K562 treated with DMSO at 1 percent for 48 hours (cell line): ENCODE measurements around the gene PPP1R3E. TPM values are rescaled to one million over a fixed set of nuclear protein-coding genes. Genes with fewer than 3 reads are reported as not detected.

Source experiments
- total RNA-seq: library from RNA; unstranded; fragments of 300-600 nt; gene quantifications from 2 replicates; pipeline ENCODE4 v1.2.3, GENCODE V29; 2022; ENCODE audit warnings: low replicate concordance; ENCODE audit errors: extremely low read depth

The PPP1R3E gene, protein sequence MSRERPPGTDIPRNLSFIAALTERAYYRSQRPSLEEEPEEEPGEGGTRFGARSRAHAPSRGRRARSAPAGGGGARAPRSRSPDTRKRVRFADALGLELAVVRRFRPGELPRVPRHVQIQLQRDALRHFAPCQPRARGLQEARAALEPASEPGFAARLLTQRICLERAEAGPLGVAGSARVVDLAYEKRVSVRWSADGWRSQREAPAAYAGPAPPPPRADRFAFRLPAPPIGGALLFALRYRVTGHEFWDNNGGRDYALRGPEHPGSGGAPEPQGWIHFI
- total RNA-seq: not detected in 2 replicates

DNA sequence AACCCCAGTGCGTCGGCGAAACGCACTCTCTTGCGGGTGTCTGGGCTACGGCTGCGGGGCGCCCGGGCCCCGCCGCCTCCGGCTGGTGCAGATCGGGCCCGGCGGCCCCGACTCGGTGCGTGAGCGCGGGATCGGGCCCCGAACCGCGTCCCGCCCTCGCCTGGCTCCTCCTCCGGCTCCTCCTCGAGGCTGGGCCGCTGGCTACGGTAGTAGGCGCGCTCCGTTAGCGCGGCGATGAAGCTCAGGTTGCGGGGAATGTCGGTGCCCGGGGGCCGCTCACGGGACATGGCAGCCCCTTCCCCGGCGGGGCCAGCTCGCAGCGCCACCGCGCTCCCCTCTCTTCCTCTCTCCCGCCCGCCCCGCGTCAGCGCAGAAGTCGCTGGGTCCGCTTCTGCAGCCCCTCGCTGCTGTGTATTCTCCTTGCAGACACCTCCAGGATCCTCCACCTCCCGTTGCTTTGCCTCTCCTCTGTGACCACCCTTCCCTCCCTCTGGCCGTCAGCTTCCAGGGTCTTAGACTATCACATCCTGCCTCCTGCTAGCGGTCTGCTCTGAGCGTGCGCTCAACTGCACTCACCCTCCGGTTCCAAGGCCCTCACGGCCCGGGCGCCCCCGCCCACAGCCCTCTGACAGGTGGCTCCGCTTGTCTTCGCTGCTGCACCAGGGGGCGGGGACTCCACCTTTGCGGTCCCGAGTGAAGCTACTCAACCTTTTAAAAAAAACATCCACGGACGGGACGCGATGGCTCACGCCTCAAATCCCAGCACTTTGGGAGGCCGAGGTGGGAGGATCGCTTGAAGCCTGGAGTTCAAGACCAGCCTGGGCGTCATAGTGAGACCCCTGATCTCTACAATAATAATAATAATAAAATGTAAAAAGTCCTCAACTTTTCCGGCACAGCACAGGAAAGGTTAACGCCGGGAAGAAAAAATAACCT, at the start of gene PPP1R3E:
Gene PPP1R3E, minus strand, starts transcription at position 570 of the 936 bp plus-strand sequence. Its CDS starts 283 bp downstream, at position 287.

GRCh38 chr14:23320584-23321571, 18.2 kb upstream of the PPP1R3E start, which contains the start of gene PABPN1:
PABPN1 (plus strand) TSS chr14:23321457; CDS start chr14:23321470, 13 bp downstream.

DNA sequence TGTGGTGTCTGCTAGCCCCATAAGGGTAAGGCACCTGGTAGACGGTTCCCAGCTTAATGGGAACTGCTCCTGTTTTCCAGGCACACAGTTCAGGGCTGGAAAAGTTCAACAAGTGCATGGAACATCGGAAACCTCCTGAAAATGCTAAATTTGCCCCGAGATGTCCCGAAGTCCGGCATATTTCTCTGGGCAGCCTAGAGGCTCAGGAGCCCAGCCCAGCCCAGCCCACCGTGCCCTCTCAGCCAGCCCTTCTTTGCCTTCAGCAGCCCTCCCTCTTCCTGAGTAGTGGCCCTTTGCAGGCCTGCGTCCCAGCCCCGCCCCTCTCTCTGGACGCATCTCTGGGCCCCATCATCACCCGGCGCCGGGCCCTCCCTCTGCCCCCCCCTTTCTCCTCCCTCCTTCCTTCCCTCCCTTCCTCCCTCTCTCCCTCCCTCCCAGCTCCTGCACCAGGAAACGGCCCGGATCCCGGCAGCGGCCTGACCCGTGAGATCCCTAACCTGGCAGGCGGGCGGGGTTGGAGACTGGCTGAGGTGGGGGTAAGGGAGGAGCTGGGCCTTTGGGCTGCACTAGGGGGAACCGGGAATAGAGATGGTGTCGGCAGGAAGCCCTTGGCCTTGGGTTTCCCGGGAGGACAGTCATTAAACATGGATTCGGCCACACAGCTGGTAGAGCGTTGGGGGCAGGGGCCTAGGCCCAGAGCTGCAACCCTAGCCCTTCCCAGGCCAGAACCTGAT, 3.9 kb upstream of the PPP1R3E start, which contains the start of gene BCL2L2:
Gene BCL2L2, plus strand, starts transcription at position 422 of the 734 bp plus-strand sequence. CDS start 935 bp downstream, outside the sequence.

DNA sequence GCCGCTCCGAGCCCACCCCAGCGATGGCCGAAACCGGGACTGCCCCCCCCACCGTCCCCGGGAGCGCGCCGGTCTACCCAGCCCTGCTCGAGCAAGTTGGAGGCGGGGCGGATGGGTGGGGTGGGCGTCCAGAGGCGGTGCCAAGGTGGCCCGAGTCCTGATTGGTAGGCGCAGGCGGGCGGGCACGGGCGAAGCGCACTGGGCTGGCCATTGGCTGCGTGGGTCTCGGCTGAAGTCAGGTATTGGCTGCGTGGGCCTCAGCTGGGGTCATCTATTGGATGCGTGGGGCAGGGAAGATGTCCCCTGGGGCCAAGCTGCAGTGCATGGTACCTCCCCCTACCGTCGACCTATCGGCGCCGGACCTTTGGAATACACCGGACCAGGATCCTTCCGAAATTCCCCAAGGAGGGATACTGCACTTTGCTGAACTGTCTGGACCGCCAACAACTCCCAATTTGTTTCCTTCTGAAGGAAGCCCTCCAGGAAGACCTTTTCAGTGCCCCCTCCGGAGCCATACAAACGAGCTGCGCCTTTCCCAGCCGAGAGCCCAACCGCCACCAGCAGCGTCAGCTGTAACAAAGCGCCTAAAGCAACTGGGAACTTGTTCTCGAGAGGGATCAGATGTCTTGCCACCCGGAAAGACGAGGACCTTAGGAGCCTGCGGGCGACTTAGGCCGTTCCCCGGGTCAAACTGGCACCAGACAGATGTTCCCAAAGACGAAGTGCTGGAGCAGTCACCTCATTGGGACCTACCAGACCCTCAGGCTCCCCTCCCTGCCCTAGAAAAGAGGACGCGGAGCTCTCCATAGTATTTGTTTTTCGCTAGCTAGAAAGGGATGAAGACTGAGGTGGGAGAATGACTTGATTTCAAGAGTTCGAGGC, 16.4 kb downstream of the PPP1R3E start, which contains the start of gene HOMEZ:
Gene HOMEZ, minus strand, starts transcription at position 113 of the 882 bp plus-strand sequence. CDS start 180 bp downstream, outside the sequence.

Other genes with a start within 250 kb of the PPP1R3E start
- not detected in 2 replicates for gene CDH24, start 245.3 kb downstream of the PPP1R3E start, total RNA-seq
- gene ACIN1, start 207.7 kb downstream of the PPP1R3E start, total RNA-seq: not detected in 2 replicates
- gene C14orf119, start 207.4 kb downstream of the PPP1R3E start, total RNA-seq: not detected in 2 replicates
- not detected in 2 replicates for gene CIROP, start 197.9 kb downstream of the PPP1R3E start, total RNA-seq
- gene CEBPE, start 183.6 kb downstream of the PPP1R3E start, total RNA-seq: not detected in 2 replicates
- gene SLC7A8, start 119.2 kb downstream of the PPP1R3E start, total RNA-seq: not detected in 2 replicates
- gene RNF212B, start 64.9 kb downstream of the PPP1R3E start, total RNA-seq: not detected in 2 replicates
- not detected in 2 replicates for gene HOMEZ, start 16.7 kb downstream of the PPP1R3E start, total RNA-seq
- gene BCL2L2, start 4.0 kb upstream of the PPP1R3E start, total RNA-seq: not detected in 2 replicates
- gene PABPN1, start 18.6 kb upstream of the PPP1R3E start, total RNA-seq: not detected in 2 replicates
- gene SLC22A17, start 50.0 kb upstream of the PPP1R3E start, total RNA-seq: not detected in 2 replicates
- not detected in 2 replicates for gene EFS, start 62.3 kb upstream of the PPP1R3E start, total RNA-seq
- gene IL25, start 70.0 kb upstream of the PPP1R3E start, total RNA-seq: not detected in 2 replicates
- gene CMTM5, start 74.2 kb upstream of the PPP1R3E start, total RNA-seq: not detected in 2 replicates
- not detected in 2 replicates for gene MYH6, start 105.4 kb upstream of the PPP1R3E start, total RNA-seq
- gene MYH7, start 132.8 kb upstream of the PPP1R3E start, total RNA-seq: not detected in 2 replicates
- gene NGDN, start 166.8 kb upstream of the PPP1R3E start, total RNA-seq: not detected in 2 replicates
- not detected in 2 replicates for gene ZFHX2, start 248.9 kb upstream of the PPP1R3E start, total RNA-seq